ENCODE data around the gene SLCO2A1.

The SLCO2A1 gene

DNA sequence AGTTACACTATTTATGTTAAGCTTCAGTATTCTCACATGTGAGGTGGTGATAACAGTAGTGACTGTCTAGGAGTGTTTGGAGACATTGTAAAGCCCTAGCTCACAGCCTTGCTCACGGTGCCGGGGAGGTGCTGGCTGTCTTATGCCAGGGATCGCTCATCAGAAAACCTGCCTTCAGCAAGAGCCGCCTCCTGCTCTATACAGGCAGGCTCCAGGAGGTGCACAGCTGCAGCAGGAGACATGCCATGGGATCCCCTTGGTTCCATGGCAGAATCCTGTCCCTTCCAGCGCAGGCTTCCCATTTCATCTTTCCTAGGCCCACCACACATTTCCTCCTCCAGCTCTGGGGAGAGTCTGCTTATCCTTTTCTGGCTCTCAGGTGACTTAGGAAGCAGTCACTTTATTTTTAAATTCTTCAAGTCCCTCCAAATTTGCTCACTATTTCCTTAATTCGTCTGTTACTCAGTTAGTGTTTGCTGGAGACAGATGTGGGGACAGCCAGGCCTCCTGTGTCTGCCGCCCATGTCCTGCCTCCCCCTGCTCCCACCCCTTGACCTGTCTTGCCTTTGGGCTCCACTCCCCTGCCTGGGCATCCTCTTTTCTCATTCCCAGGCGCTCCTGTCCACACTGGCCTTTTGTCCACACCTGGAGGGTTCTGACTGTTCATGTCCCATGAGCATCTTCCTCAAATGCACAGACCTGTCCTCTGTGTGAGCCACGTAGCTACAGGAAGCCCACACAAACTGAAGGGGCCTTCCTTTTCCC is 31.7 kb downstream of the SLCO2A1 start:
- DNase-seq: no peak

- DNase-seq: no peak
Measured at GRCh38 chr3:133996996-133997395, 32.7 kb downstream of the SLCO2A1 start.

DNA sequence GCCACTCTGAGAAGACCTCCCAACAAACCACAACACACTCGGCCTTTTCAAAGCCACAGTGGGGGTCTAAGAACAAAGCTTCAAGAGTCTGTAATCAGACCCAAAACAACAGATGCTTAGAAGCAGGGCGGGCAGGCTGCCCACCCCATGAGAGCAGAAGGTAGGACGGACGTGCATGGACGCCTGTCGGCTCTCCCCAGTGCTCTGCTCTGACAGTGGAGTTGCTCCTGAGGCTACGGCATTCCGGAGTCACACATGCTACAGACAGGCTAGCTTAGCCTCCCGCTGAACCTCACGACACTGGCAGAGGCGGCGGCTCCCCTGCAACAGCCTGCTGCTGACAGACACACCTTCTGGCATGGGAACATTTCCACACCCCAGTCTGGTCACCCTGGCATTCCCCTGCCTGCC is 33.5 kb downstream of the SLCO2A1 start:
- DNase-seq: no peak

DNA sequence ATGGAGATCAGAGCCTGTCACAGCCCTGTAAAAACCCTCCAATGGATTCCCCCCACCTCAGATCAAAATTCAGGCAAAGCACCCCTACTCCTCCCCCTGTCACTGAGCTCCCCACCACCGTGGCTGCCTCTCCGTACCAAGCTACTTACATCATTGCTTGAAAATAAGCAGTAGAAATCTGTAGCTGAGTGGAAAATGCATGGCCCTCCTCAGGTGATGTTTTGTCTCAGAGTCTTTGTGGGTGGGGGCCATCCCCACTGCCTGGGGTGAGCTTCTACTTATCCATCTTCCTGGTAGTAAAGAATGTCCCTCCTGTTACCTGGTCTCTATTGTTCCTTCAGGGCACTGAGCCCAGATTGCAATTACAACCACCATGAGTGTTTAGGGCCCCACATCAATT is 34.5 kb downstream of the SLCO2A1 start:
- no peak for DNase-seq

DNA sequence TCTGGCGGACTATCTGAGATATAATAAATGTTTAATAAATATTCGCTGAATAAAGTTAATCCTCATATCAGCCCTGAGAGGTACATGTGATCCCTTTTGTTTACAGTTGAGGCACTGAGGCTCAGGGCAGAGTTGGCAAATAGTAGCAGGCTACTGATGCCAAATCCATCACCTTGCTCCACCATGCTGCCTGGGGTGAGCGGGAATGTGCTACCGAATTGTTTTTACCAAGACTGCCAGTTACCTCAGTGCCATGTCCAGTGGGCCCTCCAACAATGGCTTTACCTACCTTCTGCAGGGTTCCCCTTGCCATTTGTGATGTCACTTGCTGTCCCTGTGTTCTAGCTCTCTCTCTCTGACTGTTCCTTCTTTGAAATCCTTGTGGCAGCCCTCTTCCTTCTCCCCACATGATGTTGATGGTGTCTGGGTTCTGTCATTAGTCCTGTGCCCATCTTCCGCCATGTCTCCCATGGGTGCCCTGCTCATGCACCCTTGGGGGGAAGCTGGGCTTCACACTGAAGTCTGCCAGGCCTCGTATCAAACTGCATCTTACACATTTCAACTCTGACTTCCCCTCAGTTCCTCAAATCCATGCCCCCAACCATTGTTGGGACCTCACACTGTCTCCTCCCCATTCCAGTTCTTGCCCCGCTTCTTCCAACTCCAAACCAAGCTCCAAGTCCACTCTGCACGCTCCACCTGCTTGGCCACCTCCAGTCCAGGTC is 35.4 kb downstream of the SLCO2A1 start:
- DNase-seq: no peak

DNA sequence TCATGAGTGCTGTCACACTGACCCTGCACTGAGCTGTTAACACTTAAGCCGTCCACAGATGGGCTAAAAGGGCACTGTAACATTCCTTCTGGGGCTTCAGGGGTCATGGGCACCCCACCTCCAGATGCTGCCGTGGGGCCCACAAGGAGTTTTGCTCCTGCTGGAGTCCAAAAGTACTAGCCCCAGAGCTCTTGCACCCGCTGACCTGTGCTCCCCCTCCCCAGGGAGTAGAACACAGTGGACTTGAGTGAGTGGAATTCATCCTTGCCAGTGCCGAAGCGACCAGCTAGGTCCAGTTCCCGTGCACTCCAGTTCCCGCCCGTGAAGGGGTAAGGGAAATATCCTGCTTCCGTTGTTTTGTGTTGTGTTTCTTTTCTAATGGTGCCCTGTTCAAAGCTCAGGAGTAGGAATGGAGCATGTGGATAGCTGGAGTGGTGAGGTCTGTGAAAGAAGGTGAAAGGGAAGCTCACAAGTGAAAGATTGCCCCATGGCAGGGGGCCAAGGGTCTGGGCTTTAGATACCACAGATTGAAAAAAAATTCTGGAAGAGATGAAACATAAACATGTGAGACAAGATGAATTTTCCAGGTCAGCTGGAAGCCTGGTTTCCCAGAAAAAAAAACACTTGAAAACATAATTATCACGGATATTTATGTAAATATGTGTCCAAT is 36.6 kb downstream of the SLCO2A1 start:
- no peak for DNase-seq

DNA sequence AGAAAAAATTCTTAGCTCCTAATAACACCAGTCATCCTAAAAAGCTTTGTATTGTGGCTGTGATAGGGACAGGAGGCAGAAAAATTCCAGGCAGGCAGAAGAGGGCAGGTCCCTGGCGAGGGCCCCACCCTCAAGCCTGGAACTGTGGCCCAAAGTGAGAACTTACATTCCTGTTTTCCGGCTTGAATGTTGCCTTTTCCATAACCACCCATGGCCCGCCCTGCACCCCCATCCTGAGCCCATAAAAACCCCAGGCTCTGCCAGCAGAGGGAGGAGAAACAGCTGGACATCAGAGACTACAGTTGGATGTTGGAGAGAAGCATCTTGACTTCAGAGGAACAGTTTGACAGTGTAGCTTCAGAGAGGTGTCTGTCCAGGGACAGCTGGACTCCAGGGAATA is 37.3 kb downstream of the SLCO2A1 start:
- DNase-seq: no peak

- DNase-seq: no peak
Measured at GRCh38 chr3:133991637-133992036, 38.1 kb downstream of the SLCO2A1 start.

DNA sequence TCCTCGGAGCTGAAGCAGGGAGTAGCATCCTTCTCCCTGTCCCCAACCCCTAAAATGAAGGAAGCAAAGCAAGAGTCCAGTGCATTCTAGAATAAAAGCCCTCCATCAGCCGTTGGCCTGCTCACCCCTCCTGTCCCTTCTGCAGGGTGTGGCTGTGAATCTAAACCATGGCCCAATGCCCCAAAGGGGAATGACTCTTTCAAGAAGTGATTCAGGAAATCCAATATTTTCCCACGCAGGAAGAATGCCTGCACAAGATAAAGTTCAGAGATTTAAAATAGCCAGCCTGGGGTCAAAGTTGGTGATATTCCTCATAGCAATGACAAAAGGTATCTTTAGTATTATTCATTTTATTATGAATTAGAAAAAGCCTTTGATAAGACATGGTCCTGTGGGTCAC is 38.5 kb downstream of the SLCO2A1 start:
- DNase-seq: no peak

GRCh38 chr3:133989936-133990702 is 39.6 kb downstream of the SLCO2A1 start:
- no peak for DNase-seq

DNA sequence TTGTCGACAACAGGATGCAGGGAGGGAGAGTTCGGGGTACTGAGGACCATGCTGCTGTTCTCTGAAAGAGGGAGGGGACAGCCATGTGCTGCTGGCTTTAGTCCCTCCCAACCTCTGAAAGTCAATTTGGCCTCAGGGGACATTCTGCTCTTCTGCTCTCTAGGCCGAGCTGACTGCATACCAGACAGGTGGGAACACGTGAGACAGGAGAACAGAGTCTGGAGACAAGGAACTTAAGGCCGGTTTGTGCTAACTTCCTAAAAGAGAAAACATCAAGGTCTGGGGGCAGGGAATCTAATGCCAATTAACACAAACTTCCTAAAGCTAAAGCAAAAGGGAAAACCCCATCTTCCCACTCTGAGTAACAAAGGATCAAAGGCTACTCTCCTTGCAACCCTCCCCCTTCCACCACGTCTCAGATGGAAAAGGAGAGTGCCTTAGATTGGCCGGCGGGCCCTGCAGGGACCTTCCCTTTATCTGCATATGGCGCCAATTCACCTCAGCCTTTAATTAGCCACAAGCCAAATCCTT is 41.0 kb downstream of the SLCO2A1 start:
- no peak for DNase-seq

DNA sequence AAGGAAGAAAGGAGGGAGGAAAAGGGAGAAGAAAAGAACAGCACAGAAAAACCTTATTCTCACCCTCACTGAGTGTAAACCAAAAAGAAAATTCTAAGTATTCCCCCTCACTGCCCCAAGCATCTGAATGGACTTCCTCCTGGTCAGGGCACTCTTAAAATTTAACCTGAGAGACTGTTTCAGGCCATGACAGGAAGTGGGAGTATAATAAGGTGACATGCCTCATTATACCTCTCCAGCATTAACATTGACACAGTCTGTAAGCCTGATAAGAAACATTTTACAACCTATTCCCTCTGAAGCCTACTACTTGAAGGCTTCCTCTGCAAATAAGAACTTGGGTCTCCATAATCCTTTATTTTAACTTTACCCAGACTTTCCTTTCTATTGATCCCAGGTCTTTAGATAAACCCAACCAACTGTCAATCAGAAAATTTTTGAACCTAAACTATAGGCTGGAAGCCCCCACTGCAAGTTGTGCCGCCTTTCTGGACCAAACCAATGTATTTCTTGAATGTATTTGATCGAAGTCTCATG is 41.7 kb downstream of the SLCO2A1 start:
- no peak for DNase-seq

DNA sequence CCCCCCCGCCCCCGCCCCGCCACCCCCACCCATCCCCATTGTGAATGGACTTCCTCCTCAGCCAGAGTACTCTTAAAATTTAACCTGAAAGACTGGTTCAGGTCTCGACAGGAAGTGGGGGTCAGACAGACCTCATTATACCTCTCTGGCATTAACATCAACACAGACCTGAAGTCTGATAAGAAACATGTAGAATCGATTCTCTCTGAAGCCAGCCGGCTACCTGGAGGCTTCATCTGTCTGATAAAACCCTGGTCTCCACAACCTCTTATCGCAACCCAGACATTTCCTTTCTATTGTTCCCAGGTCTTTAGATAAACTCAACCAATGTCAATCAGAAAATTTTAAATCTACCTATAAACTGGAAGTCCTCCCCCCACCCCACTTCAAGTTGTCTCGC is 42.6 kb downstream of the SLCO2A1 start:
- DNase-seq: no peak

DNA sequence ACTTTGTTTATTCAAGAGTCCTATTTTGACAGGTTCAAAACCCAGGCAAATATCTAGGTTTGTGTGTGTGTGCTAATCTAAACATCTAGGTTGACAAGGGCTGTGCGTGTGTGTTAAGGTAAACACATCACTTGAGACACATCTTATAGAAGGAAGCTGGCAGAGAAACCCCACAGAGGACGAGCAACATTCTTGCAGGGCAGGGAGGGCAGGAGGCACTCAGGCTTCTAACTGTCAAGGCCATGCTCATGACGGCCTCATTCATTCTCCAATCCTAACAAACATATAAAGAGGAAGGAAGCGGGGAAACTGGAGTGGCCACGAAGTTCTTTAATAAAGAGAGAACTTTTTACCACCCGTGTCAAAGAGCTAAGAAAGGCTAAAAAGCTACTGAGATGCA is 43.4 kb downstream of the SLCO2A1 start:
- no peak for DNase-seq

GRCh38 chr3:133984975-133985374 is 44.8 kb downstream of the SLCO2A1 start:
- no peak for DNase-seq

DNA sequence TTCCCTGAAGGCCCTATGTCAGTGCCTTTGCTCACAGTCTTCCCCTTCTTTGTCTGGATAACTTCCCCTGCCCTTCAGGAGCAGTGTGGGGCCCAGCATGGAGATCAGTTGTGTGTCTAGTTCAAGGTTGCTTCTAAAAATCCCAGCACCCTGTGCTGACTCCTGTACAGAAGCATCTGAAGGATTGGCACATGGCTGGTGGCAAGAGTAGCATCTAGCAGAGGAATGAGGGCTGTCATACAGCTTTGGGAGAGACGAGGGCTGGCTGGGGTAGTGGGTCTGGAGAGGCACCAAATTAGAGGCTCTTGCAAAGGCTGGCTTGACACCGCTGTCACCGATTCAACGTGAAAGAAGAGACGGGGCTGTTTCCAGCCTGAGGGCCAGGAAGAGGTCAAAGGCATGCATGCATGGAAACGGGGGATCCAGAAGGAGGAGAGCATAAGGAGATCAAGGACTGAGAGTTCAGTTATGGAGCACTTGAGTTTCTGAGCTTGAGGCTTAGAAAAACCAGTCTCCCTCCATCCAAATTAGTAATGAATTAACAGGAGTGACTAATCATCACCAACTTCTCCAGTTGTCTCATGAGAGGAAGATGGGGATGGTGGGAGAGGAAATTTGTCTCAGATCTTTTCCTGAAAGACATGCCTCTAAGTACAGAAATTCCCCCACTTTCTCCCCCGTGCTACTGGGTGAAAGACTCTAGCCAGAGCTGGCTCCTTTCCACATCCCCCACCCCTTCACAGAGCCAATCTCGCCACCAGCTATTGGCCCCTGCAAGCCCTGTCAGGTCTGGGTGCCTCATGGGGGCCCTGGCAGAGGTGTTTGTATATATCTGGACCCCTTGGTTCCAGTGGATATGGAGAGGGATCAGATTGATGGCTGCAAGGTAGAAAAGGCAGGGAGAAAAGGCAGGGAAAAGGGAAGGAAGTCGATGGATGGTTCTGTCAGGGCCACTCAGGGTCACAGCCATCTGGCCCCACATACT is 45.9 kb downstream of the SLCO2A1 start:
- DNase-seq: no peak

DNA sequence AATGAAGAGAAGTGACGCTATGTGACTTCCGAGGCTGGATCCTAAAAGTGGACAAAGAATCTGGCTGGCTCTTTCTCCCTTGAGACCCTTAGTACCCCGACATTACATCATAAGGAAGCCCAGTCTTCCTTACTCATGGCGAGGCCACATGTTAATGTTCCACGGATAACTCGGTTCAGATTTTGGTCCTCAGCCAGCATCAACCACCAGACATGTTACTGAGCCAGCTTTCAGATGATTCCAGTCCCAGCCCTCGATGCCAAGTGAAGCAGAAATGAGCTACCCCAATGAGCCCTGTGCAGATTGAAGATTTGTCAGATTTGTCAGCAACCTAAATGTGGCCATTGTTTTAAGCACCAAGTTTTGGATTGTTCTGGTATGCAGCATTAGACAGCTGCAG is 46.6 kb downstream of the SLCO2A1 start:
- DNase-seq: no peak

DNA sequence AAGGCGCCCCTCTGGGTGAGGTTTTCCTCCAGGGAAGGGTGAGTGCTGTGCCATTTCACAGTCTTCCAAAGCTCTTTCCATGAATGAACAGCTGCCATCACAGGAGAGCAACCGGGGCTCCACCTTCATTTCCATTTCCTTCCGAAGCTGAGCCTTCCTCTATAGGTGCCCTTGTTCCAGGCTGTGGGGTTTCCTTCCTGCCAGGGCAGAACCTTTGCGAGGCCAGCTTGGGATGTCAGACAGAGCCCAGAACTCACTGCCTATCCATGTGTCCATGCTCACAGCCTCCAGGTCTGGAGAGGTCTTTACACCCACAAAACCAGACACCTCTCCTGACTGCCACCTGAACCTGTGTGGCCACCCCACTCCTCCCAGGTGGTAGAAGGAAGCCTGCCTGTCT is 49.2 kb downstream of the SLCO2A1 start:
- no peak for DNase-seq

DNA sequence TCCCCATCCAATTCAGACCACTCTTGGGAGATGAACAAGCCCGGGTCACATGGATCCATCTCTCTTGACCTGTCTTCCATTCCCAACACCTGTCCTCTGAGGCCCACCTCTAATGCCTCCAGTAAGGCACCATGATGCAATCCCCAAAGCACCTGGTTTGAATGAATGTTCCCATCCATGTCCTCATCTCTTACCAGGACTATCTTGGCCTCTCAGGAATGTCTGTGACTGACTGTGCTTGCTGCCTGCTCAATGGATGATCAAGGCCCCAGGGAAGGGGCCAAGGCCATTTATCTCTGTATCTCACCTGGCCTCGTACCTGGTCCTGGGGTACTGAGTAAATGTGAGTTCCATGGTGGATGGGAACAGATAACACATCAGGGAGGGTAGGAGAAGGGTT is 49.7 kb downstream of the SLCO2A1 start:
- no peak for DNase-seq

DNA sequence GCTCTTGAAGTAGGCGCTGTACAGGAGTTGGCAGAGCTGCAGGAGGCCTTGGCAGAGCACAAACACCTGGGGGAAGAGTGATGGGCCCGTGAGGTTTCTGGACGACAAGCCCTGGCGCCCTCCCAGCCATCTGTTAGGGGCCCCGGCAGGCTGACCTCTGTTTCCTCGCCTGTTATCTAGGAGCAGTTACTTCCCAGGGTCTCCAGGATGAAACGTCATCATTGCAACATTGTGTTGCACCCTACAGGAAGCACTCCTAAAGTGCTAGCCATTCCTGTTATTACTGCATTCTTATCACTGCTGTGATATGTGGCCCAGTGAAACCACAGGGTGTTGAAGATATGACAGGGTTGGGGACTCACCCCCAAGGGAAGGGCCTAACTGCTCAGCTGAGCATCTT is 50.2 kb downstream of the SLCO2A1 start:
- DNase-seq: no peak

GRCh38 chr3:133977568-133977967 is 52.2 kb downstream of the SLCO2A1 start:
- no peak for DNase-seq
